ENCODE data around the gene ANTXR1.

The ANTXR1 gene

DNA sequence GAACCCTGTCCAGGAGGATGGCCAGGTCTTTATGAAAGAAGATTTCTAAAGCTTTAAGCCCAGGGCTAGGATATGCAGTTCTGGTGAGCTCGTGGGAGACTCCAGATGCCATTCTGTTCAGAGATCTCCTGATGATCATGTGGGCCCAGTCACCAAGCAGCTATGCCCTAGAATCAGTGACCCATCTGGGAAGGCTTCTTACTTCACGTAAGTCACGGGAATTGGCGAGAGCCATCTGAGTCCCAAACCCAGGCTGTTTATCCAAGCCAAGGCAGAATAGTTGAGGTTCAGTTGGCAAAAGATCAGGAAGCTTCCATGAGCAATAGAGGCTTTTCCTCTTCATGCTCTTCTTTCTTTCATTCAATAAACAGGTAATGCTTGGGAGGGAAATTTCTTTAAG lies 23.9 kb downstream of the ANTXR1 start:
- DNase-seq (ENCODE audit: low read depth) = peak; percentile 65
- no peak overlapping the region for H3K4me3 ChIP-seq (ENCODE audit: low read depth, low read length)

DNA sequence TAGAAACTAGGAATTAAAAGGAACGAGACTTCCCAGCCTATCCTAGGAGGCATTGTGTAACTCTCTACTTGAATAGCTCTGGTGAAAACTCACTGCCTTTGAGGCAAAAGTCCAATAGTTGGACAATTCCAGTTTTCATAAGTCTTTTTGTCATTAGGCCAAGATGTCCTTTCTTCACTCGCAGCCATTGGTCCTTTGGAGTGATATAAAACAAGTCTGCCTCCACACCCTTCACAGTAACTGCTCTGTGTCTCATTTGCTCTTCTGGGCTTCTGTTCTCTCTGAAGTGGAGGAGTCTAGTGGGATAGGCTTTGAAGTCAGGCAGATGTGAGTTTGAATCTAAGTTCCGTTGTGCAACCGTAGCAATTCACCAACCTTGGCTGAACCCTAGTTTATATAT lies 28.2 kb downstream of the ANTXR1 start:
- TF ChIP-seq, protein P1, sequence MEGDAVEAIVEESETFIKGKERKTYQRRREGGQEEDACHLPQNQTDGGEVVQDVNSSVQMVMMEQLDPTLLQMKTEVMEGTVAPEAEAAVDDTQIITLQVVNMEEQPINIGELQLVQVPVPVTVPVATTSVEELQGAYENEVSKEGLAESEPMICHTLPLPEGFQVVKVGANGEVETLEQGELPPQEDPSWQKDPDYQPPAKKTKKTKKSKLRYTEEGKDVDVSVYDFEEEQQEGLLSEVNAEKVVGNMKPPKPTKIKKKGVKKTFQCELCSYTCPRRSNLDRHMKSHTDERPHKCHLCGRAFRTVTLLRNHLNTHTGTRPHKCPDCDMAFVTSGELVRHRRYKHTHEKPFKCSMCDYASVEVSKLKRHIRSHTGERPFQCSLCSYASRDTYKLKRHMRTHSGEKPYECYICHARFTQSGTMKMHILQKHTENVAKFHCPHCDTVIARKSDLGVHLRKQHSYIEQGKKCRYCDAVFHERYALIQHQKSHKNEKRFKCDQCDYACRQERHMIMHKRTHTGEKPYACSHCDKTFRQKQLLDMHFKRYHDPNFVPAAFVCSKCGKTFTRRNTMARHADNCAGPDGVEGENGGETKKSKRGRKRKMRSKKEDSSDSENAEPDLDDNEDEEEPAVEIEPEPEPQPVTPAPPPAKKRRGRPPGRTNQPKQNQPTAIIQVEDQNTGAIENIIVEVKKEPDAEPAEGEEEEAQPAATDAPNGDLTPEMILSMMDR (IDR thresholded peaks at IDR 0.05; ENCODE audit: low read depth, low read length, missing control alignments) = no peak
- H3K4me3 ChIP-seq (ENCODE audit: low read depth, low read length) = no peak overlapping the region
- in situ Hi-C loops (cut with HindIII; ENCODE audit: low sequenced_read_pairs) = no loop called here
- DNase-seq (ENCODE audit: low read depth) = no peak

More for the DNA sequence above, 23.9 kb downstream of the ANTXR1 start:
- TF ChIP-seq, protein P1 (IDR thresholded peaks at IDR 0.05; ENCODE audit: low read depth, low read length, missing control alignments) = no peak
- in situ Hi-C loops (cut with HindIII; ENCODE audit: low sequenced_read_pairs) = no loop called here

DNA sequence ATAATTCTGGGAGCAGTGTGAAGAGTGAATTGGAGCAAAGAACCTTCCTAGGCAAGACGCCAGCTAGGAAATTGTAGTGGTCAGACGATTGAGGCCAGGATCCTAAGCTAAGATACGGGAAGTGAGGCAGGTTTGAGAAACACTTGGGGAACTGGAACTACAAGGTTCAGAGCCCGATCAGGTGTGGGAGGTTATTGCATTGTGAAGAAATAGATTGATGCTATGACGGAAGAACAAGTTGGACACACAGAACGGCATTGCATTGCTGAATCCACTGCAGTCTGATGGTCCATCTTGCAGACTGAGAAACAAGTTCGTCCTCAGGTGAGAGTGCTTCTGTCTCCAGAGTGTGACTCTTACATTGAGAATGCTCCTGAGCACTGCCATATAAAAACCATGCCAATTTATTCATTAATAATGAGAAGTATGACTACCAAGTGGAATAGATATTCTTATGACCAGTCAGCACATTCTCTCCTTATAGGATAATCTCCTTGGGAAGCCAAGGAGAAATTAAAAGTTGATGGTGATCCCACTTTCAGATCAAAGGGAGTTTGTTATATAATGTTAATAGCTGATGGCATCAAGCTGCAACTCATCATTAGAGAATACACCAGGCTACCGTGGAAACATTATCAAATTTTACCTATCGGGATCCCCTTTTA lies 30.9 kb downstream of the ANTXR1 start:
- H3K4me3 ChIP-seq (ENCODE audit: low read depth, low read length) = no peak overlapping the region
- DNase-seq (ENCODE audit: low read depth) = no peak
- TF ChIP-seq, protein P1 (IDR thresholded peaks at IDR 0.05; ENCODE audit: low read depth, low read length, missing control alignments) = no peak
- in situ Hi-C loops (cut with HindIII; ENCODE audit: low sequenced_read_pairs) = no loop called here

DNA sequence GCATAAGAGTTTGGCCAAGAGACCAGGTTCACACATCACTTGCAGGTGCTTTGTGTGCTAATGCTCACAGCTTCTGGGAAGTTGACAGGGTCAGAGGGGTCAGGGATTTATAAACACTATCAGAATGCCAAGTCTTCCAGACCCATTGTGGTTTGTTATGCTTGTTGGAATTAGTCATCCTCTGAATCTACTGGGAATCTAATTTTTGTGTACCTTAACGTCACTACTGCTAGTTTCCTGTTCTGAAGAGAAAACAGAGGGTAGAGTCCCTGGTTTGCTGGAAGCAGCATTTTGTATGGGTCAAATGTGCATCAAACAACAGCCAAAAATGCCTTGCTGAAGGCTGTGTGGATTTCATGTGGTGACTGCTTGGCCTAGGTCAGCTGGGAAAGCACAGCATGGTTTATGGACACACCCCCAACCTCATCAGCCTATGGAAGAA lies 33.3 kb downstream of the ANTXR1 start:
- TF ChIP-seq, protein P1 (IDR thresholded peaks at IDR 0.05; ENCODE audit: low read depth, low read length, missing control alignments) = no peak

DNA sequence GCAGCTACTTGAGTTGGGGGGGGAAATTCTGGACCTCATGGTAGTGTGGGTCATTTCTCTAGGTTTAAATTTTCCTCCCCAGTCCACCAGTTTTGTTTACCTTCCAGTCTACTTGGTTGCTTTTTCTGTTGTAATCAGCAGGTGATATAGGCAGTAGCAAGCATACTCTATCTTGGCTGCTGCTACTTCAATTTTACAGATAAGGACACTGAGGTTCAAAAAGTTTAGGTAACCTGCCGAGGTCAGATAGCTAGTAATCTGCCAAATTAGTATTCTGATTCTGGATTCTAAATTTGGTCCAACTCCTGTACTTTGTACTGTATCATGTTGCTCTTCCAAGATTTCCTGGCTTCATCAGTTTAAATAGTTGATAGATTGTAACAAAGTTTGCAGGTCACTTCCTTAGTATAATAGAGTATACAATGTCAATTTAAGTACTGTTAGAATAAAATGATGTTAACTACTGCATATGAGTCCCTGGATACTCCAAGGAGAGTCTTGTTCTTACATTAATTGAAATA lies 34.7 kb downstream of the ANTXR1 start:
- no peak overlapping the region for H3K4me3 ChIP-seq (ENCODE audit: low read depth, low read length)
- no peak for DNase-seq (ENCODE audit: low read depth)
- TF ChIP-seq, protein P1 (IDR thresholded peaks at IDR 0.05; ENCODE audit: low read depth, low read length, missing control alignments) = no peak
- in situ Hi-C loops (cut with HindIII; ENCODE audit: low sequenced_read_pairs) = no loop called here

More for the DNA sequence above, 33.3 kb downstream of the ANTXR1 start:
- H3K4me3 ChIP-seq (ENCODE audit: low read depth, low read length) = no peak overlapping the region
- in situ Hi-C loops (cut with HindIII; ENCODE audit: low sequenced_read_pairs) = no loop called here
- DNase-seq (ENCODE audit: low read depth) = peak; percentile 86

DNA sequence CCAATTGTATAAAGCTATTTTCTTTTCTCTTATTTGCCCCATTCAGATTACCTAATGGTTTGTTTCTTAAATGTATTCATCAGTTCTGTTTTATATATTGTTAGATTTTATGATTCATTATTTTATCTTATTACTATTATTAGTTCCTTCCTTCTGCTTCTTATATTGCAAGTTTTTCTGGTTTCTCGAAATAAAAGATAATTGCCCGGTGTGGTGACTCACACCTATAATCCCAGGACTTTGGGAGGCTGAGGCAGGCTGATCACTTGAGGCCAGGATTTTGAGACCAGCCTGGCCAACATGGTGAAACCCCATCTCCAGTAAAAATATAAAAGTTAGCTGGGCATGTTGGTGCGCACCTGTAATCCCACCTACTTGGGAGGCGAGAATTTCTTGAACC lies 37.8 kb downstream of the ANTXR1 start:
- in situ Hi-C loops (cut with HindIII; ENCODE audit: low sequenced_read_pairs) = no loop called here
- H3K4me3 ChIP-seq (ENCODE audit: low read depth, low read length) = no peak overlapping the region
- DNase-seq (ENCODE audit: low read depth) = no peak
- TF ChIP-seq, protein P1 (IDR thresholded peaks at IDR 0.05; ENCODE audit: low read depth, low read length, missing control alignments) = no peak
